Testis (tissue), 2 donors: ENCODE results near the gene IKZF3.

ENCODE experiments used
- CTCF ChIP-seq, 3 experiments: fragments of 450-650 bp in 2 of 3; fragments of 200-600 bp in 1 of 3; sonication (generic) in 1 of 3; IDR thresholded peaks; one replicate each; pipeline ENCODE4 v1.5.1; 2016 to 2019; ENCODE audit warnings: antibody characterized with exemption in 3 of 3, mild to moderate bottlenecking in 2 of 3, moderate library complexity in 1 of 3
- POLR2A ChIP-seq: fragments of 450-650 bp; IDR thresholded peaks from one replicate; pipeline ENCODE4 v1.6.1; 2017; ENCODE audit warnings: antibody characterized with exemption, mild to moderate bottlenecking, moderate library complexity

GRCh38 chr17:39772415-39772814, 91.7 kb downstream of the IKZF3 start:
- TF ChIP-seq CTCF (IDR thresholded peaks at IDR 0.05) (no peak), POLR2A (no peak)
